ENCODE results near the gene SERTAD2. TPM values are rescaled to one million over a fixed set of nuclear protein-coding genes. Genes with fewer than 3 reads are reported as not detected.

SERTAD2 gene
- total RNA-seq, 1 donor from 2014 or later = 14.5 TPM

- Histone ChIP-seq H3K27ac (replicated peaks) (no peak overlapping the region), H3K27me3 (ENCODE audit: low read depth) (no peaks in the 10 kb centered on the region), H3K4me1 (peaks cover 52% of the 10 kb centered on the region), H3K4me3 (no peak overlapping the region), H3K9me3 (replicated peaks) (no peaks in the 10 kb centered on the region), H3K36me3 (peaks cover 37% of the 10 kb centered on the region)
- DNase-seq = no peak
- intact Hi-C loops (cut with micrococcal nuclease) = no loop called here
- TF ChIP-seq, protein P1, sequence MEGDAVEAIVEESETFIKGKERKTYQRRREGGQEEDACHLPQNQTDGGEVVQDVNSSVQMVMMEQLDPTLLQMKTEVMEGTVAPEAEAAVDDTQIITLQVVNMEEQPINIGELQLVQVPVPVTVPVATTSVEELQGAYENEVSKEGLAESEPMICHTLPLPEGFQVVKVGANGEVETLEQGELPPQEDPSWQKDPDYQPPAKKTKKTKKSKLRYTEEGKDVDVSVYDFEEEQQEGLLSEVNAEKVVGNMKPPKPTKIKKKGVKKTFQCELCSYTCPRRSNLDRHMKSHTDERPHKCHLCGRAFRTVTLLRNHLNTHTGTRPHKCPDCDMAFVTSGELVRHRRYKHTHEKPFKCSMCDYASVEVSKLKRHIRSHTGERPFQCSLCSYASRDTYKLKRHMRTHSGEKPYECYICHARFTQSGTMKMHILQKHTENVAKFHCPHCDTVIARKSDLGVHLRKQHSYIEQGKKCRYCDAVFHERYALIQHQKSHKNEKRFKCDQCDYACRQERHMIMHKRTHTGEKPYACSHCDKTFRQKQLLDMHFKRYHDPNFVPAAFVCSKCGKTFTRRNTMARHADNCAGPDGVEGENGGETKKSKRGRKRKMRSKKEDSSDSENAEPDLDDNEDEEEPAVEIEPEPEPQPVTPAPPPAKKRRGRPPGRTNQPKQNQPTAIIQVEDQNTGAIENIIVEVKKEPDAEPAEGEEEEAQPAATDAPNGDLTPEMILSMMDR (IDR thresholded peaks at IDR 0.05; ENCODE audit: borderline replicate concordance) = no peak
Observed at GRCh38 chr2:64635976-64636911, 17.5 kb downstream of the SERTAD2 start.

DNA sequence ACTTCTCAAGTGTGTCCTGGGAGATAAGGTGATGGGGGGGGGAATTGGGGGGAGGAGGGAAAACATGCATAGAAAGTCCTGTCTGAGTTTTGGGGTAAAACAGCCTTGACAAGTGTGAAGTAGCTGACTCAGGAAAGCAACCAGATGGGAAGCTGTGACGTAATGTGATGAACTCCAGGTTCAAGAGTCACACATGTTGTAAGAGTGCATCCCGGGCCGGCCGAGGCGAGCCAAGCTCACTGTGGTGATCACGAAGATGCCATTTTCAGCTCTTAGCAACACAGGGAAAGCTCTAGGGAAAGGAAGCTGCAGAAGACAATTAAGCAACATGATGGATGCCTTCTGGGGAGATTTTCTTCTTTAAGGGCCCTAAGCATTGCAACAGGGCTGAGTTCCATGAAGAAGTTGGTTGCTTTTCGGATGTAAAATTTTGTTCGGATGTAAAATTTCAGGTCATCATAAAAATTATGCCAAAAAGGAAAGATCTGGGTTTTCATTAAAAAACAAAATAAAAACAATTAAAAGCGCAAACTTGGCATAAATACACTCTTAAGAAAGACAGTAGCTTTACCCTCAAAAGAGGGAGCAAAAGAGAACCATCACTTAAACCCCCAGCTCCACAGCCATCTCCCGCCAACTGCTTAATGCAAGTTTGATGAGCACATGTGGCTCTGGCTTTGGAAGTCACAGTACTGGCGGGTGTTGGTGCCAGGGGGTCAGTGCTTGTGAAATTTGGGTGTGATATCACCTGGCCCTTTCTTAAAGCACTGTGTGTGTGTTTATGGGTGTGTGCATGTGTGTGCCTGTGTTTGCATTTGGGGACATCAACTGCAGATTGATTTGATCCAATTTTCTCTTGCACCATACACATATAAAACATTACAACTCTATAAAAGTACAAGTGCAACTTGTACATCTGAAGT, 19.1 kb downstream of the SERTAD2 start:
- Histone ChIP-seq H3K27ac (replicated peaks) (no peak overlapping the region), H3K27me3 (ENCODE audit: low read depth) (no peaks in the 10 kb centered on the region), H3K4me1 (peaks cover 38% of the 10 kb centered on the region), H3K9me3 (replicated peaks) (no peaks in the 10 kb centered on the region), H3K36me3 (peaks cover 37% of the 10 kb centered on the region), H3K4me3 (no peak overlapping the region)
- TF ChIP-seq, protein P1 (IDR thresholded peaks at IDR 0.05; ENCODE audit: borderline replicate concordance) = no peak
- intact Hi-C loops (cut with micrococcal nuclease) = no loop called here
- DNase-seq = no peak

- no peak for DNase-seq
- H3K36me3 ChIP-seq = peaks cover 37% of the 10 kb centered on the region
- TF ChIP-seq, protein P1 (IDR thresholded peaks at IDR 0.05; ENCODE audit: borderline replicate concordance) = no peak
- H3K4me3 ChIP-seq = no peak overlapping the region
- H3K27ac ChIP-seq (replicated peaks) = no peak overlapping the region
- H3K9me3 ChIP-seq (replicated peaks) = no peaks in the 10 kb centered on the region
- peaks cover 34% of the 10 kb centered on the region for H3K4me1 ChIP-seq
- intact Hi-C loops (cut with micrococcal nuclease) = no loop called here
- no peaks in the 10 kb centered on the region for H3K27me3 ChIP-seq (ENCODE audit: low read depth)
Observed at GRCh38 chr2:64632835-64633819, 20.6 kb downstream of the SERTAD2 start.

DNA sequence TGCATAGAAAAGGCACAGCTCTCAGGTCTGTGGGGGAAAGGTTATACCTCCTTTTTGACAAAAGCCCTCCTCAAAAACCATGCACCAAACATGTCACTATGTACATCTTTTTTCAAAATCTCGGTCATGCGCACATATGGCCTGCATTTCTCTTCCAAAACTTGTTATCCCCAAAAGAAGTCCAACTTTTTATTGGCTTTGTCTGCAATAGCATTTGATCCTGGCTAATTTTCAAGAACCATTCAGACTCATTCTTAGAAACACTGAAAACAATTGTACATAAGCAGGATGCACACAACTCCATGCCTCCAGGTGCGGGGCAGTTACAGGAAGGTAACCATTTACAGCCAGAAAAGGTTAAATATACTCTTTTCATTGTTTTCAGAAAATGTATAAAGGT, 21.9 kb downstream of the SERTAD2 start:
- H3K36me3 ChIP-seq = peaks cover 37% of the 10 kb centered on the region
- TF ChIP-seq, protein P1 (IDR thresholded peaks at IDR 0.05; ENCODE audit: borderline replicate concordance) = no peak
- no peaks in the 10 kb centered on the region for H3K9me3 ChIP-seq (replicated peaks)
- no peak overlapping the region for H3K4me3 ChIP-seq
- no peaks in the 10 kb centered on the region for H3K27me3 ChIP-seq (ENCODE audit: low read depth)
- no peak overlapping the region for H3K27ac ChIP-seq (replicated peaks)
- peaks cover 21% of the 10 kb centered on the region for H3K4me1 ChIP-seq
- DNase-seq = no peak
- intact Hi-C loops (cut with micrococcal nuclease) = no loop called here

All from left ventricle myocardium inferior (tissue), 1 donor.